H9 (cell line): ENCODE results near the gene ARHGEF16. TPM values are rescaled to one million over a fixed set of nuclear protein-coding genes. Genes with fewer than 3 reads are reported as not detected.

Source experiments
- DNase-seq: peaks from one replicate; pipeline ENCODE4 v3.0.0-alpha.2; 2017
- H2AFZ ChIP-seq: one replicate; pipeline ENCODE4 v1.6.1; 2013; ENCODE audit warnings: mild to moderate bottlenecking, low read length, control low read depth, moderate library complexity
- H2AK5ac ChIP-seq: 2 replicates; pipeline ENCODE4 v1.6.1; 2013; ENCODE audit warnings: low read length, control low read depth, mixed read lengths; ENCODE audit not compliant: insufficient read length
- H2BK120ac ChIP-seq: one replicate; pipeline ENCODE4 v1.6.1; 2013; ENCODE audit warnings: low read depth, mild to moderate bottlenecking, low read length, control low read depth, inconsistent platforms; ENCODE audit not compliant: poor library complexity, severe bottlenecking
- H2BK12ac ChIP-seq: 2 replicates; pipeline ENCODE4 v1.6.1; 2013; ENCODE audit warnings: low read length, control low read depth, mixed read lengths, low read depth; ENCODE audit not compliant: insufficient read length
- H2BK15ac ChIP-seq: 2 replicates; pipeline ENCODE4 v1.6.1; 2013; ENCODE audit warnings: low read depth, low read length, control low read depth
- H2BK20ac ChIP-seq: one replicate; pipeline ENCODE4 v1.6.1; 2013; ENCODE audit warnings: low read depth, mild to moderate bottlenecking, low read length, control low read depth, inconsistent platforms; ENCODE audit not compliant: poor library complexity, severe bottlenecking
- H2BK5ac ChIP-seq: 2 replicates; pipeline ENCODE4 v1.6.1; 2013; ENCODE audit warnings: low read length, control low read depth, mixed read lengths; ENCODE audit not compliant: insufficient read length
- H3K14ac ChIP-seq: 2 replicates; pipeline ENCODE4 v1.6.1; 2013; ENCODE audit warnings: low read length, control low read depth; ENCODE audit not compliant: insufficient read depth
- H3K18ac ChIP-seq: 2 replicates; pipeline ENCODE4 v1.6.1; 2013; ENCODE audit warnings: low read depth, mild to moderate bottlenecking, mixed read lengths, low read length, control low read depth; ENCODE audit not compliant: insufficient read length
- H3K23ac ChIP-seq: 2 replicates; pipeline ENCODE4 v1.6.1; 2013; ENCODE audit warnings: low read length, control low read depth, mixed read lengths, low read depth; ENCODE audit not compliant: insufficient read length
- H3K23me2 ChIP-seq: 2 replicates; pipeline ENCODE4 v1.6.1; 2013; ENCODE audit warnings: low read depth, mild to moderate bottlenecking, mixed read lengths, low read length, control low read depth; ENCODE audit not compliant: insufficient read length, poor library complexity, severe bottlenecking
- H3K27ac ChIP-seq: 2 replicates; pipeline ENCODE4 v1.5.1; 2013; ENCODE audit warnings: low read length, control low read depth, mixed read lengths, low read depth; ENCODE audit not compliant: insufficient read length
- H3K27me3 ChIP-seq: 2 replicates; pipeline ENCODE4 v1.6.1; 2013; ENCODE audit warnings: low read length, control low read depth, inconsistent platforms; ENCODE audit not compliant: insufficient read depth
- H3K4ac ChIP-seq: 2 replicates; pipeline ENCODE4 v1.6.1; 2013; ENCODE audit warnings: low read depth, mild to moderate bottlenecking, control low read depth, inconsistent platforms, low read length, moderate library complexity
- H3K4me1 ChIP-seq: 2 replicates; pipeline ENCODE4 v1.6.1; 2013; ENCODE audit warnings: low read length, control low read depth, inconsistent platforms; ENCODE audit not compliant: insufficient read depth
- H3K4me2 ChIP-seq: 2 replicates; pipeline ENCODE4 v1.6.1; 2013; ENCODE audit warnings: low read length, control low read depth, mixed read lengths; ENCODE audit not compliant: insufficient read length, insufficient read depth
- H3K56ac ChIP-seq: 2 replicates; pipeline ENCODE4 v1.6.1; 2013; ENCODE audit warnings: low read depth, mild to moderate bottlenecking, mixed read lengths, low read length, control low read depth; ENCODE audit not compliant: insufficient read length
- H3K79me1 ChIP-seq: 2 replicates; pipeline ENCODE4 v1.6.1; 2013; ENCODE audit warnings: low read depth, mild to moderate bottlenecking, moderate library complexity, low read length, control low read depth, inconsistent platforms; ENCODE audit not compliant: insufficient read depth, poor library complexity, severe bottlenecking
- H3K79me2 ChIP-seq: 2 replicates; pipeline ENCODE4 v1.6.1; 2013; ENCODE audit warnings: low read length, control low read depth, inconsistent platforms; ENCODE audit not compliant: insufficient read depth
- H3K9ac ChIP-seq: 2 replicates; pipeline ENCODE4 v1.6.1; 2013; ENCODE audit warnings: low read length, control low read depth, mixed read lengths; ENCODE audit not compliant: insufficient read length; ENCODE audit errors: extremely low read depth
- H3K9me3 ChIP-seq: one replicate; pipeline ENCODE4 v1.6.1; 2013; ENCODE audit warnings: low read depth, low read length, inconsistent platforms; ENCODE audit not compliant: control insufficient read depth
- H3T11ph ChIP-seq: one replicate; pipeline ENCODE4 v1.6.1; 2013; ENCODE audit warnings: mild to moderate bottlenecking, low read length, control low read depth, inconsistent platforms
- H4K20me1 ChIP-seq: one replicate; pipeline ENCODE4 v1.6.1; 2013; ENCODE audit not compliant: control insufficient read depth, insufficient read length, insufficient read depth
- H4K5ac ChIP-seq: 2 replicates; pipeline ENCODE4 v1.6.1; 2013; ENCODE audit warnings: low read depth, mild to moderate bottlenecking, mixed read lengths, low read length, control low read depth; ENCODE audit not compliant: insufficient read length
- H4K8ac ChIP-seq: replicated peaks from 2 replicates; pipeline ENCODE4 v1.6.1; 2013; ENCODE audit warnings: low read length, control low read depth, mixed read lengths, low read depth; ENCODE audit not compliant: insufficient read length
- H4K91ac ChIP-seq: 2 replicates; pipeline ENCODE4 v1.6.1; 2013; ENCODE audit warnings: low read depth, mild to moderate bottlenecking, moderate library complexity, mixed read lengths, low read length, control low read depth; ENCODE audit not compliant: insufficient read length
- H3K27ac Mint-ChIP-seq, 3 experiments: 2 replicates in 2 of 3; 3 replicates in 1 of 3; pipeline ENCODE4 v1.8.0; 2020 to 2021; ENCODE audit warnings: mixed read lengths in 3 of 3, mild to moderate bottlenecking in 1 of 3, moderate library complexity in 1 of 3
- H3K27me3 Mint-ChIP-seq: 2 replicates; pipeline ENCODE4 v1.8.0; 2021; ENCODE audit warnings: low read depth, mild to moderate bottlenecking, moderate library complexity, mixed read lengths
- H3K36me3 Mint-ChIP-seq, 3 experiments: 2 replicates in 2 of 3; 3 replicates in 1 of 3; pipeline ENCODE4 v1.8.0; 2020 to 2021; ENCODE audit warnings: low read depth in 3 of 3, mixed read lengths in 3 of 3; ENCODE audit not compliant: insufficient read depth in 1 of 3
- H3K4me1 Mint-ChIP-seq, 2 experiments: 2 replicates each; pipeline ENCODE4 v1.8.0; 2020; ENCODE audit warnings: mixed read lengths in 2 of 2
- H3K4me3 Mint-ChIP-seq, 2 experiments: 2 replicates in 1 of 2; 3 replicates in 1 of 2; pipeline ENCODE4 v1.8.0; 2020 to 2021; ENCODE audit warnings: mild to moderate bottlenecking in 2 of 2, mixed read lengths in 2 of 2, moderate library complexity in 1 of 2
- H3K9me3 Mint-ChIP-seq, 2 experiments: 2 replicates in 1 of 2; 3 replicates in 1 of 2; pipeline ENCODE4 v1.8.0; 2020; ENCODE audit warnings: mild to moderate bottlenecking in 2 of 2, mixed read lengths in 2 of 2, moderate library complexity in 1 of 2
- WGBS: extraction: QIAGEN DNeasy Blood & Tissue Kit; methylation state at CpG from one replicate; pipeline ENCODE4 v1.1.7; 2013; ENCODE audit warnings: missing lambda C conversion rate, low lambda C conversion rate, mixed read lengths; ENCODE audit not compliant: insufficient read length; ENCODE audit errors: extremely low coverage; 5-methylcytosine and 5-hydroxymethylcytosine counted together
- total RNA-seq: library from RNA; stranded (reverse); gene quantifications from 2 replicates; pipeline ENCODE4 v1.2.1, GENCODE V29; 2021
- TF ChIP-seq, protein P1 (sequence below): fragments of 200-600 bp; sonication (generic); conservative IDR thresholded peaks from 3 replicates; pipeline ENCODE4 v1.8.0; 2021; ENCODE audit warnings: antibody characterized with exemption, mild to moderate bottlenecking

Gene ARHGEF16
- total RNA-seq, 1 experiment from 2014 or later, result 48.5 TPM

GRCh38 chr1:3439346-3440299 is 14.8 kb upstream of the ARHGEF16 start:
- peaks cover 9 to 21% of the 10 kb centered on the region in 2 experiments; a peak in 3 of 4 replicates for H3K4me1 Mint-ChIP-seq
- no peak overlapping the region for H4K8ac ChIP-seq
- H3K9me3 ChIP-seq, result no peaks in the 10 kb centered on the region
- H3K4me3 Mint-ChIP-seq, result no peak overlapping the region
- H3K36me3 Mint-ChIP-seq, result no peaks in the 10 kb centered on the region
- no peak overlapping the region for H2BK15ac ChIP-seq
- no peak overlapping the region for H3K4ac ChIP-seq
- peaks cover 3% of the 10 kb centered on the region for H3K23me2 ChIP-seq
- no peak overlapping the region for H3K23ac ChIP-seq
- H4K5ac ChIP-seq, result no peak overlapping the region
- no peak overlapping the region for H3K56ac ChIP-seq
- H3K27me3 ChIP-seq, result no peaks in the 10 kb centered on the region; the same call in 1 of the 2 replicates
- no peaks in the 10 kb centered on the region for H3K79me2 ChIP-seq
- no peak overlapping the region for H3K4me2 ChIP-seq
- no peak for DNase-seq
- H3K27me3 Mint-ChIP-seq, result peaks cover 14% of the 10 kb centered on the region
- H4K91ac ChIP-seq, result no peak overlapping the region
- H3T11ph ChIP-seq, result no peak overlapping the region
- H3K27ac ChIP-seq, result no peak overlapping the region
- no peak overlapping the region for H2AFZ ChIP-seq
- H2BK12ac ChIP-seq, result no peak overlapping the region
- TF ChIP-seq, protein P1, sequence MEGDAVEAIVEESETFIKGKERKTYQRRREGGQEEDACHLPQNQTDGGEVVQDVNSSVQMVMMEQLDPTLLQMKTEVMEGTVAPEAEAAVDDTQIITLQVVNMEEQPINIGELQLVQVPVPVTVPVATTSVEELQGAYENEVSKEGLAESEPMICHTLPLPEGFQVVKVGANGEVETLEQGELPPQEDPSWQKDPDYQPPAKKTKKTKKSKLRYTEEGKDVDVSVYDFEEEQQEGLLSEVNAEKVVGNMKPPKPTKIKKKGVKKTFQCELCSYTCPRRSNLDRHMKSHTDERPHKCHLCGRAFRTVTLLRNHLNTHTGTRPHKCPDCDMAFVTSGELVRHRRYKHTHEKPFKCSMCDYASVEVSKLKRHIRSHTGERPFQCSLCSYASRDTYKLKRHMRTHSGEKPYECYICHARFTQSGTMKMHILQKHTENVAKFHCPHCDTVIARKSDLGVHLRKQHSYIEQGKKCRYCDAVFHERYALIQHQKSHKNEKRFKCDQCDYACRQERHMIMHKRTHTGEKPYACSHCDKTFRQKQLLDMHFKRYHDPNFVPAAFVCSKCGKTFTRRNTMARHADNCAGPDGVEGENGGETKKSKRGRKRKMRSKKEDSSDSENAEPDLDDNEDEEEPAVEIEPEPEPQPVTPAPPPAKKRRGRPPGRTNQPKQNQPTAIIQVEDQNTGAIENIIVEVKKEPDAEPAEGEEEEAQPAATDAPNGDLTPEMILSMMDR, result no peak
- no peak overlapping the region for H3K9ac ChIP-seq
- no peaks in the 10 kb centered on the region for H3K9me3 Mint-ChIP-seq
- no peaks in the 10 kb centered on the region for H3K4me1 ChIP-seq
- H2BK5ac ChIP-seq, result no peak overlapping the region
- H3K18ac ChIP-seq, result no peak overlapping the region
- no peaks in the 10 kb centered on the region for H3K79me1 ChIP-seq
- no peak overlapping the region for H2BK120ac ChIP-seq
- no peak overlapping the region for H3K27ac Mint-ChIP-seq
- no peak overlapping the region for H2BK20ac ChIP-seq
- no peak overlapping the region for H3K14ac ChIP-seq
- no peaks in the 10 kb centered on the region for H4K20me1 ChIP-seq
- H2AK5ac ChIP-seq, result no peak overlapping the region
- no CpG with 5 or more reads among the region's 27 CpGs for WGBS
